Uterus (tissue), 4 donors: ENCODE data around the gene RNH1. TPM values are rescaled to one million over a fixed set of nuclear protein-coding genes. Genes with fewer than 3 reads are reported as not detected.

Experiments
- DNase-seq, 2 donors: peaks; one replicate each; pipeline ENCODE4 v3.0.0-alpha.2; 2019 to 2020
- H3K27ac ChIP-seq, 2 donors: fragments of 200-600 bp; sonication (generic); 1 replicate in 1 of 2; 2 replicates in 1 of 2; pipeline ENCODE4 v1.5.1; 2016 to 2018
- H3K27me3 ChIP-seq, 2 donors: fragments of 200-600 bp; sonication (generic); one replicate each; pipeline ENCODE4 v1.5.1; 2018 to 2019; ENCODE audit warnings: control low read depth in 1 of 2
- H3K36me3 ChIP-seq, 2 donors: fragments of 200-600 bp; sonication (generic); one replicate each; pipeline ENCODE4 v1.5.1; 2019; ENCODE audit warnings: control low read depth in 1 of 2
- H3K4me1 ChIP-seq, 2 donors: fragments of 200-600 bp; sonication (generic); one replicate each; pipeline ENCODE4 v1.5.1; 2018 to 2019; ENCODE audit warnings: control low read depth in 1 of 2
- H3K4me3 ChIP-seq, 2 donors: fragments of 200-600 bp; sonication (generic); 1 replicate in 1 of 2; 2 replicates in 1 of 2; pipeline ENCODE4 v1.5.1; 2018 to 2019; ENCODE audit warnings: mild to moderate bottlenecking in 1 of 2
- H3K9me3 ChIP-seq, 2 donors: fragments of 200-600 bp; sonication (generic); one replicate each; pipeline ENCODE4 v1.5.1; 2019; ENCODE audit warnings: control low read depth in 1 of 2
- CTCF ChIP-seq, 4 experiments: fragments of 200-600 bp in 2 of 4; fragments of 450-650 bp in 2 of 4; sonication (generic) in 2 of 4; IDR thresholded peaks; one replicate each; pipeline ENCODE4 v1.5.1; 2016 to 2019; ENCODE audit warnings: antibody characterized with exemption in 4 of 4, mild to moderate bottlenecking in 2 of 4, moderate library complexity in 1 of 4
- POLR2A ChIP-seq, 2 donors: fragments of 450-650 bp; IDR thresholded peaks; one replicate each; pipeline ENCODE4 v1.6.1; 2016; ENCODE audit warnings: antibody characterized with exemption in 2 of 2, mild to moderate bottlenecking in 1 of 2, moderate library complexity in 1 of 2
- intact Hi-C: fragments of 100-400 bp; cut with DNase I; formaldehyde crosslinking; loops from one replicate; pipeline ENCODE4 v1.15.1; 2023; ENCODE audit warnings: low total_unique reads
- total RNA-seq, 4 donors: library from RNA; depleted of rRNA in 3 of 4; stranded (reverse); fragments of >200 nt in 3 of 4; gene quantifications; one replicate each; pipeline versions ENCODE4 v1.1.0 to v1.2.4, GENCODE V29; 2014 to 2023
- donor health status: DM: yes; HTN: yes; CAD: no.

RNH1 gene
- total RNA-seq, 4 donors from 2014 or later: 111 to 175 (median 142) TPM

- no peak for TF ChIP-seq POLR2A (IDR thresholded peaks at IDR 0.05)
- TF ChIP-seq CTCF (IDR thresholded peaks at IDR 0.05): no peak
- no peaks in the 10 kb centered on the region for H3K9me3 ChIP-seq
Observed at GRCh38 chr11:540583-541432, 33.8 kb upstream of the RNH1 start.

GRCh38 chr11:539971-540481 lies 33.0 kb upstream of the RNH1 start:
- intact Hi-C loops: no loop called here
- Histone ChIP-seq H3K9me3 (no peaks in the 10 kb centered on the region), H3K27me3 (peaks cover 0 to 9% of the 10 kb centered on the region in 2 donors), H3K4me1 (no peaks in the 10 kb centered on the region), H3K4me3 (no peak overlapping the region), H3K27ac (no peak overlapping the region), H3K36me3 (no peaks in the 10 kb centered on the region)
- no peak for TF ChIP-seq CTCF (IDR thresholded peaks at IDR 0.05)
- no peak for TF ChIP-seq POLR2A (IDR thresholded peaks at IDR 0.05)
- no peak for DNase-seq

More at GRCh38 chr11:540583-541432, 33.8 kb upstream of the RNH1 start:
- Histone ChIP-seq H3K27ac (no peak overlapping the region), H3K27me3 (peaks cover 0 to 9% of the 10 kb centered on the region in 2 donors), H3K36me3 (no peaks in the 10 kb centered on the region), H3K4me3 (no peak overlapping the region), H3K4me1 (no peaks in the 10 kb centered on the region)
- no peak for DNase-seq
- intact Hi-C loops: no loop called here

GRCh38 chr11:538431-539051 lies 31.5 kb upstream of the RNH1 start:
- intact Hi-C loops: no loop called here
- Histone ChIP-seq H3K4me3 (no peak overlapping the region), H3K27ac (no peak overlapping the region), H3K4me1 (peaks cover 0 to 9% of the 10 kb centered on the region in 2 donors), H3K9me3 (no peaks in the 10 kb centered on the region), H3K36me3 (no peaks in the 10 kb centered on the region), H3K27me3 (peaks cover 0 to 9% of the 10 kb centered on the region in 2 donors)
- TF ChIP-seq POLR2A (IDR thresholded peaks at IDR 0.05) (no peak), CTCF (IDR thresholded peaks at IDR 0.05) (no peak)
- DNase-seq: no peak

GRCh38 chr11:537622-538430 lies 30.8 kb upstream of the RNH1 start:
- Histone ChIP-seq H3K27me3 (peaks cover 0 to 9% of the 10 kb centered on the region in 2 donors), H3K9me3 (no peaks in the 10 kb centered on the region), H3K4me1 (peaks cover 0 to 9% of the 10 kb centered on the region in 2 donors), H3K27ac (no peak overlapping the region), H3K4me3 (no peak overlapping the region), H3K36me3 (no peaks in the 10 kb centered on the region)
- no peak for DNase-seq
- intact Hi-C loops: no loop called here
- TF ChIP-seq POLR2A (IDR thresholded peaks at IDR 0.05) (no peak), CTCF (IDR thresholded peaks at IDR 0.05) (no peak)
